Central memory CD4-positive, alpha-beta T cell (primary cell): ENCODE data around the gene RNF43.
"Not testable (repeated sequence)": the region's sequence is repeated elsewhere in the genome, so short reads cannot be mapped to it uniquely, and the experiment has no call there.

Source experiments
- DNase-seq: peaks from one replicate; pipeline ENCODE4 v3.0.0; 2022

RNF43 gene

GRCh38 chr17:58409432-58409831 lies 7.9 kb downstream of the RNF43 start:
- no peak for DNase-seq

GRCh38 chr17:58403311-58403710 lies 14.0 kb downstream of the RNF43 start:
- DNase-seq, result no peak

GRCh38 chr17:58402679-58403078 lies 14.7 kb downstream of the RNF43 start:
- DNase-seq, result no peak

DNA sequence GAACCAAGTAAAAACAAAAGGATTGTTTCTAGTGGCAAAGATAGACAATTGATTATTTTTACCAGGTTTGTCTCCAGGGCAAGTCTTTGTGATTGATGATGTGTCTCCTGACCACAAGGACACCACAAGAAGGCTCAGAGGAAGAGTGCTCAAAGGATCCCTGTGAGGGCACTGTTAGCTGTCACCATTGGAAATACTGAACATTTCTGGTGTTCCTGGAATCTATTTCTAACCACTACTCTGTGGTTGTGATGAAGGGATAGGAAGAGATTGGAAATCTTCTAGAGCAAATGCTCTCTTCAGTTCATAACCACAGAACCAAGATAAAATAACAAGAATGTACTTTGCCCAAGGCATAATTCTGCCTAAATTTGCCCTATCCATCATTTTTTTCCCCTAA lies 15.3 kb downstream of the RNF43 start:
- no peak for DNase-seq

DNA sequence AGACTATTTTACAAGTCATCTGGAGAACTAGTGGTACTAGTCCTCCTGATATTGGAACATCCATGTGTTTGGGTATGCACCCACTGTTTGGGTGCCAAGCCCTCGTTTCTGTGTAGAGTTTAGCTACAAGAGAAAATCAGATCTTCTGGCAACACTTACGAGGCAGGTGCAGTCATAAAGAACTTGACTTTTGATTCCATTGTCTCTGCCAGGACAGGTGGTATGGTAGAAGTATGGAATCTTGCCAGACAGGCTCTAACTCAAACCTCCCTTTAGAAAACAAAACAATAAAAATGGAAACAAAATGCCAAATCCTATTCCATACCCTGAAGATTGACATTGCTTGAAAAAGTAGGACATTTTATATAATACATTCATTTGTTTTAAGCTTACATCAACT lies 16.0 kb downstream of the RNF43 start:
- no peak for DNase-seq

GRCh38 chr17:58400826-58401225 lies 16.5 kb downstream of the RNF43 start:
- DNase-seq, result no peak

- no peak for DNase-seq
Measured at GRCh38 chr17:58399974-58400373, 17.4 kb downstream of the RNF43 start.

DNA sequence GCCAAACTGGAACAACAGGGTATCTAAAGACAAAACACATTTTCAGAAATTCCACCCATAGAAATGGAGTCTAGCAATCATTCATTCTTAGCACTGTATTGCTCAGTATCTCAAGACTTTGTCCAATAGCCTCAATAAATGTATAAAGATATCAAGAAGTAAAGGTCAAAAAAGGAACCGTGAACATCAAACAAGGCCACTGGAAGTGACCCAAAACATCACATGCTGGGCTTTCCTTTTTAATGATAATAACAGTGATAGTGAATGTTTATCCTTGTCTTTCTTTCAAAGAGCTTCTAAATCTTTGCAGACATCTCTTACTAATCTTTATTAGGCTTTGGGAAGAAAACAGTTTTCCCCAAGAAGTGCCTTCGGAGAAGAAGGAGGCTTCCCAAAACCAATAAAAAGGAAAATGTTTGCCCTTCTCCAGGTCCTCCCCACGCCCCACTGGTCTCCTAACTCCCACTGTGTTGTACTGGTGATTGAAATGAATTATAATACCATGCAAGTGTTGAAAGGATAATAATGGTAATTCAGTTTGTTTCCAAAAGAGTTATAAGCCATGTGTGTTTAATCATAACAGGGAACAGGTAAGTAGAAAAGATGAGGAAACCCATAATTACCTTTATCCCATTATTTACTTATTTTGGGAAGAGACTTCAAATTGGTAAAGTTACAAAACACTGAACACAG lies 18.6 kb downstream of the RNF43 start:
- no peak for DNase-seq

DNA sequence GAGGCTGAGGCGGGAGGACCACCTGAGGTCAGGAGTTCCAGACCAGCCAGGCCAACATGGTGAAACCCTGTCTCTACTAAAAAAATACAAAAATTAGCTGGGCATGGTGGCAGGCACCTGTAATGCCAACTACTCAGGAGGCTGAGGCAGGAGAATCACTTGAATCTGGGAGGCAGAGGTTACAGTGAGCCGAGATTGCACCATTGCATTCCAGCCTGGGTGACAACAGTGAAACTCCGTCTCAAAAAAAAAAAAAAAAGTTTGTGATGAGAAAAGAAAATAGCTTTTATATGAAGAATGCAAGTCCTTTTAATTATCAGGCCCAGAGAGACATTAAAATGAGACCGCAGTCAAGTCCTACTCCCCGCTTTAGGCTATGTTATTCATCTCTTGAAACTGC lies 19.9 kb downstream of the RNF43 start:
- DNase-seq, result not testable (repeated sequence)

DNA sequence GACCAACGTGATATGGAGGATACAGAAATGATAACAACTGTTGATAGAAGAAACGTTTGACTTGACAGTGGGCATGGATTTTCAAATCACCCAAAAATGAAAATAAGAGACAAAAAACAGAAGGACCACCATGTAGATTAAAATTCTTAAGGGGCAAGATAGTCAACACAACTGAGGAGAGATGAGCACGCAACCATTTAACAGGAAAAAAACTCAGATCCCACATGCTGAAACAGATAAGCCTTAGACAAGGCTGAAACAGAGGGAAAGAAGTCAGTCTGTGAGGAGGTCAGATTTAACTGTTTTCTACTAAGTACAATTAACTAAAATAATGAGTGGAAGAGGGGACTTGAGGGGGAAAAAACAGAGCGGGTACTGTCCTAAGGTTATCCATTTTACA lies 21.2 kb downstream of the RNF43 start:
- DNase-seq, result no peak

GRCh38 chr17:58394534-58395223 lies 22.7 kb downstream of the RNF43 start:
- DNase-seq, result no peak

GRCh38 chr17:58391302-58391984 lies 25.9 kb downstream of the RNF43 start:
- DNase-seq, result no peak

GRCh38 chr17:58390884-58391283 lies 26.4 kb downstream of the RNF43 start:
- no peak for DNase-seq

- no peak for DNase-seq
Measured at GRCh38 chr17:58388302-58389190, 28.8 kb downstream of the RNF43 start.

GRCh38 chr17:58387834-58388233 lies 29.5 kb downstream of the RNF43 start:
- DNase-seq, result no peak

- DNase-seq, result no peak
Measured at GRCh38 chr17:58386708-58387107, 30.6 kb downstream of the RNF43 start.

GRCh38 chr17:58385359-58385899 lies 31.9 kb downstream of the RNF43 start:
- DNase-seq, result no peak

GRCh38 chr17:58384897-58385296 lies 32.4 kb downstream of the RNF43 start:
- no peak for DNase-seq

DNA sequence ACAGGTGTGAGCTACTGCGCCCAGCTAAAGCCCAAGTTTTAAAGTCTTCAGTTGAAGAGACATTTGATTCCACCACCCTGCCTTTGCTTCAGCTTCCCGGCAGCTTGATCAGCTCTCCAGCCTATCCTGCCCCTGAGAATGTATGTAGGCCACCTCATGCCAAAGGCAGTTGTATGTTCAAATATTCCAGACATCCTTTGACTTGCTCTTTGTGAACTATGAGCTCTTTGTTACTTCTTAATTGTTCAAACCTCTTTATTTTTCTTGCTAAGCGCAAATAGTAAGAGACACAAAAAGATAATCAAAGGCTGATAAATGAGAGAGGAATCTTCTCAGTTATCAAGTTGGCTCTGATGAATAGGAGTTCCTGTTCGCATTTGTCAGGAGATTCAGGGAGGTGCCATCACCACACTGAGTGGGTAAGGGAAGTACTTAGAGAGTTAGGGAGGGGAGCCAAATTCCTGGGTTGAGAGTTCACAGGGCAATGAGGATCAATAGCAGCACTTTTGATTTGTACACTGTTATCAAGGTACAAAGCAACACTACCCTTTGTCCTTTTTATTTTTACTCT lies 33.4 kb downstream of the RNF43 start:
- DNase-seq, result no peak

DNA sequence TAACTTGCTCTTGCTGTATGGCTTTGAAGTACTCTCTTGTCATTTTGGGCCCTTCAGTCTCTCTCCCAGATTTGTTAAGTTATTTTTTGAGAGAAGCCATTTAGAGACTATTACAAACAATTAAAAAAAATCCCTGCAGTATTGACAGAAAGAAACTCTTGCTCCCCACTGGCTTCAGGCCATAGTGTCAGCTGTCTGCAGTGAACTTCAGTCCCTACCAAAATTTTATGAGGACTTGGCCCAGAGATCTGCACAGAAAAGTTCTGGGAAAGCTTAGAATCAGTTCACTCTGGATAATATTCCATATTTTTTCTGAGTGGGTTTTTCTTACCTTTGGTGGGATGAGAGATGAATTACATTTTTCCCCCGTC lies 34.5 kb downstream of the RNF43 start:
- DNase-seq, result no peak

- no peak for DNase-seq
Measured at GRCh38 chr17:58382108-58382871, 35.0 kb downstream of the RNF43 start.
